Smooth muscle cell (in vitro differentiated cells): ENCODE data around the gene TANC1. TPM values are rescaled to one million over a fixed set of nuclear protein-coding genes. Genes with fewer than 3 reads are reported as not detected.

Experiments used
- DNase-seq: peaks from one replicate; lab custom pipeline; 2025; ENCODE audit not compliant: unreplicated experiment; lab: John Stamatoyannopoulos, UW
- H2AFZ ChIP-seq: fragments of 200-600 bp; sonication (generic); 2 replicates; pipeline ENCODE4 v1.6.0; 2016; ENCODE audit warnings: antibody characterized with exemption, low read depth, mild to moderate bottlenecking
- H3F3A ChIP-seq: fragments of 200-600 bp; sonication (generic); 2 replicates; pipeline ENCODE4 v1.6.0; 2017; ENCODE audit warnings: antibody characterized with exemption, low read depth
- H3K27ac ChIP-seq: fragments of 200-600 bp; sonication (generic); 2 replicates; pipeline ENCODE4 v1.5.1; 2016; ENCODE audit warnings: low read depth, mild to moderate bottlenecking
- H3K27me3 ChIP-seq: fragments of 200-600 bp; sonication (generic); 2 replicates; pipeline ENCODE4 v1.6.1; 2016; ENCODE audit warnings: low read depth, mild to moderate bottlenecking
- H3K36me3 ChIP-seq: fragments of 200-600 bp; sonication (generic); 2 replicates; pipeline ENCODE4 v1.5.1; 2016; ENCODE audit warnings: low read depth
- H3K4me1 ChIP-seq: fragments of 200-600 bp; sonication (generic); 2 replicates; pipeline ENCODE4 v1.5.1; 2016; ENCODE audit warnings: low read depth
- H3K4me2 ChIP-seq: fragments of 200-600 bp; sonication (generic); 2 replicates; pipeline ENCODE4 v1.6.0; 2016; ENCODE audit warnings: mild to moderate bottlenecking
- H3K4me3 ChIP-seq: fragments of 200-600 bp; sonication (generic); 2 replicates; pipeline ENCODE4 v1.5.1; 2016; ENCODE audit warnings: mild to moderate bottlenecking
- H3K79me2 ChIP-seq: fragments of 200-600 bp; sonication (generic); 2 replicates; pipeline ENCODE4 v1.6.0; 2016; ENCODE audit warnings: low read depth, mild to moderate bottlenecking
- H3K9ac ChIP-seq: fragments of 200-600 bp; sonication (generic); 2 replicates; pipeline ENCODE4 v1.6.0; 2016; ENCODE audit warnings: low read depth
- H3K9me3 ChIP-seq: fragments of 200-600 bp; sonication (generic); replicated peaks from 2 replicates; pipeline ENCODE4 v1.5.1; 2016; ENCODE audit warnings: low read depth
- H4K20me1 ChIP-seq: fragments of 200-600 bp; sonication (generic); 2 replicates; pipeline ENCODE4 v1.6.0; 2016; ENCODE audit warnings: low read depth
- WGBS: methylation state at CpG from one replicate; pipeline ENCODE4 v1.1.7; 2016; ENCODE audit warnings: low lambda C conversion rate; 5-methylcytosine and 5-hydroxymethylcytosine counted together
- polyA plus RNA-seq: library from polyadenylated mRNA; unstranded; fragments of >200 nt; fragmentation: Nextera tagmentation; extraction: Ambion mirVana; gene quantifications from 2 replicates; pipeline ENCODE4 v1.2.1, GENCODE V29; 2016
- total RNA-seq: library from RNA; depleted of rRNA; stranded (reverse); fragments of >200 nt; gene quantifications from 2 replicates; pipeline ENCODE4 v1.2.3, GENCODE V29; 2014
- TF ChIP-seq, protein P1 (sequence below): fragments of 200-600 bp; sonication (generic); IDR thresholded peaks from 2 replicates; pipeline ENCODE4 v1.5.1; 2017; ENCODE audit warnings: borderline replicate concordance, mild to moderate bottlenecking, antibody characterized with exemption; ENCODE audit not compliant: insufficient read depth, poor library complexity, severe bottlenecking

The TANC1 gene
- total and polyA plus RNA-seq, 2 experiments from 2014 or later: 9.1 to 30.8 TPM

DNA sequence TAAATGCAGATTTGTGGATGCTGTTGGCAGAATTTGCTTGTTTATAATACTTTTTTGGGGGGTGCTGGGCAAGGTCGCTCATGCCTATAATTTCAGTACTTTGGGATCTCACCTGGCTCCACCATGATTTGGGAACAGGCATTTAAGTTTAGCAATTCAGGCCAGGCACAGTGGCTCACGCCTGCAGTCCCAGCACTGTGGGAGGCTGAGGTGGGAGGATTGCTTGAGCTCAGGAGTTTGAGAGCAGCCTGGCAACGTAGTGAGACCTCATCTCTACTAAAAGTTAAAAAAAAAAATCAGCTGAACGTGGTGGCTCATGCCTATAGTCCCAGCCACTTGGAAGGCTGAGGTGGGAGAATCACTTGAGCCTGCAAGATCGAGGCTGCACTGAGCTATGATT is 20.7 kb downstream of the TANC1 start:
- WGBS: 97% methylated on average over 5 of the region's 5 CpGs
- peaks cover 100% of the 10 kb centered on the region for H4K20me1 ChIP-seq
- no peak for DNase-seq

DNA sequence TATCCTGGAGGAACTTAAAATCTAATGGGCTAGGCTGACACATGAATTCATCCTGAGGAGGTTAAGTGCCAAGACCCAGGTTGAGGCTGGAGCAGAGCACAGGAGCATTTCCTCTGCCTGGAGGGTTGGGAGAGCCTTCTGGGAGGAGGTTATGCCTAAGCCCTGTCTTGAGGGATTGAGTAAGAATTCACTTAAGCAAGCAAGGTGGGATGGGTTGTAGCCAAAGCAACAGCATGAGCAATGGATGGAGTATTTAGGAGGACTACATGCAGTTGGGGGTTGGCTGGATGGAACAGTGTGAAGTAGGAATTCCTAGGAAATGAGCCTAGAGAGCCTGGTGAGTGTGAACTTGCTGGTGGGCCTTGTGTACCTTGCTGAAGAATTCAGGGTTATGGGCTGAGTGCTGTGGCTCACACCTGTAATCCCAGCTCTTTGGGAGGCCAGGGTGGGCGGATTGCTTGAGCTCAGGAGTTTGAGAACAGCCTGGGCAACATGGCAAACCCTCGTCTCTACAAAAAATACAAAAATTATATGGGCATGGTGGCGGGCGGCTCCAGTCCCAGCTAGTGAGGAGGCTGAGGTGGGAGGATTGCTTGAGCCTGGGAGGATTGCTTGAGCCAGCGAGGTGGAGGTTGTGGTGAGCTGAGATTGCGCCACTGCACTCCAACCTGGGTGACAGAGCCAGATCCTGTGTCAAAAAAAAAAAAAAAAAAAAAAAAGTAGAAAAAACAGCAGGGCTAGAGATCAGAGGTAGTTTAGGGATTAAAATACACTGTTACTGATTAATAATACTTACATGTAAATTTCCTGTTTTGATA is 22.2 kb downstream of the TANC1 start:
- 88% methylated on average over 6 of the region's 6 CpGs for WGBS
- Histone ChIP-seq H3K9ac (no peak overlapping the region), H3K79me2 (peaks cover 80% of the 10 kb centered on the region)

More for the DNA sequence above, 20.7 kb downstream of the TANC1 start:
- Histone ChIP-seq H3K4me1 (no peaks in the 10 kb centered on the region), H3K36me3 (no peaks in the 10 kb centered on the region), H3K9ac (no peak overlapping the region), H3K27me3 (peaks cover 13% of the 10 kb centered on the region), H3K79me2 (peaks cover 92% of the 10 kb centered on the region), H3F3A (no peaks in the 10 kb centered on the region), H2AFZ (no peak overlapping the region), H3K4me3 (no peak overlapping the region), H3K27ac (no peak overlapping the region), H3K9me3 (no peaks in the 10 kb centered on the region), H3K4me2 (no peak overlapping the region)
- TF ChIP-seq, protein P1, sequence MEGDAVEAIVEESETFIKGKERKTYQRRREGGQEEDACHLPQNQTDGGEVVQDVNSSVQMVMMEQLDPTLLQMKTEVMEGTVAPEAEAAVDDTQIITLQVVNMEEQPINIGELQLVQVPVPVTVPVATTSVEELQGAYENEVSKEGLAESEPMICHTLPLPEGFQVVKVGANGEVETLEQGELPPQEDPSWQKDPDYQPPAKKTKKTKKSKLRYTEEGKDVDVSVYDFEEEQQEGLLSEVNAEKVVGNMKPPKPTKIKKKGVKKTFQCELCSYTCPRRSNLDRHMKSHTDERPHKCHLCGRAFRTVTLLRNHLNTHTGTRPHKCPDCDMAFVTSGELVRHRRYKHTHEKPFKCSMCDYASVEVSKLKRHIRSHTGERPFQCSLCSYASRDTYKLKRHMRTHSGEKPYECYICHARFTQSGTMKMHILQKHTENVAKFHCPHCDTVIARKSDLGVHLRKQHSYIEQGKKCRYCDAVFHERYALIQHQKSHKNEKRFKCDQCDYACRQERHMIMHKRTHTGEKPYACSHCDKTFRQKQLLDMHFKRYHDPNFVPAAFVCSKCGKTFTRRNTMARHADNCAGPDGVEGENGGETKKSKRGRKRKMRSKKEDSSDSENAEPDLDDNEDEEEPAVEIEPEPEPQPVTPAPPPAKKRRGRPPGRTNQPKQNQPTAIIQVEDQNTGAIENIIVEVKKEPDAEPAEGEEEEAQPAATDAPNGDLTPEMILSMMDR: no peak

DNA sequence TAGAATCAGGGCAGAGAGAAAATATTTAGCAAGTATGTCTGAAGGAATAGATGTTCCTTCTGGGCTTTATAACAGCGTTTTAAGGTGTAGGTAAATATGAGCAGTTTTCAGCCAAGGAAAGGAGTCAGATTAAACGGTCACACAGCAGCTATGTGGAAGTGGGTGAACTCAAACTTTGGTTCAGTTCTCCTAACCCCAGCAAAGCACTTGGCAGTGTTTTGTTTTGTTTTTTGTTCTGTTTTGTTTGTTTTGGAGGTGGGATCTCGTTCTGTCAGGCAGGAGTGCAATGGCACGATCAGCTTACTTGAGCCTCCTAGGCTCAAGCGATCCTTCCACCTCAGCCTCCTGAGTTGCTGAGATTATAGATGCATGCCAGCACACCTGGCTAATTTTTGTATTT is 24.6 kb downstream of the TANC1 start:
- H4K20me1 ChIP-seq: peaks cover 100% of the 10 kb centered on the region
- DNase-seq: no peak
- no peaks in the 10 kb centered on the region for H3K36me3 ChIP-seq
- H3K27ac ChIP-seq: no peak overlapping the region
- TF ChIP-seq, protein P1: no peak
- no peak overlapping the region for H3K4me3 ChIP-seq
- H3K27me3 ChIP-seq: peaks cover 13% of the 10 kb centered on the region
- H3K9ac ChIP-seq: no peak overlapping the region
- no peak overlapping the region for H2AFZ ChIP-seq
- H3F3A ChIP-seq: peaks cover 9% of the 10 kb centered on the region
- H3K9me3 ChIP-seq: no peaks in the 10 kb centered on the region
- H3K4me1 ChIP-seq: peaks cover 13% of the 10 kb centered on the region
- H3K79me2 ChIP-seq: peaks cover 77% of the 10 kb centered on the region
- 93% methylated on average over 5 of the region's 5 CpGs for WGBS
- no peak overlapping the region for H3K4me2 ChIP-seq

More for the DNA sequence above, 22.2 kb downstream of the TANC1 start:
- Histone ChIP-seq H3K9me3 (no peaks in the 10 kb centered on the region), H2AFZ (no peak overlapping the region), H3K27me3 (peaks cover 13% of the 10 kb centered on the region), H3K27ac (no peak overlapping the region), H3K4me2 (no peak overlapping the region), H4K20me1 (peaks cover 100% of the 10 kb centered on the region), H3K4me3 (no peak overlapping the region), H3K4me1 (peaks cover 10% of the 10 kb centered on the region), H3F3A (peaks cover 7% of the 10 kb centered on the region), H3K36me3 (no peaks in the 10 kb centered on the region)
- no peak for DNase-seq
- TF ChIP-seq, protein P1: no peak
